Measurements from ENCODE around the gene TACC3.
A peak's percentile ranks its signal among the peaks of the same experiment; 100 is the strongest.

The TACC3 gene

GRCh38 chr4:1792832-1793495, 71.6 kb downstream of the TACC3 start, which contains the start of gene FGFR3:
TSS of gene FGFR3 (plus strand) at chr4:1793293. CDS start at chr4:1793935, 642 bp downstream.
- peak in 1 of 2 donors; percentile 15 for DNase-seq (ENCODE audit: low read depth in 2 of 2)

DNA sequence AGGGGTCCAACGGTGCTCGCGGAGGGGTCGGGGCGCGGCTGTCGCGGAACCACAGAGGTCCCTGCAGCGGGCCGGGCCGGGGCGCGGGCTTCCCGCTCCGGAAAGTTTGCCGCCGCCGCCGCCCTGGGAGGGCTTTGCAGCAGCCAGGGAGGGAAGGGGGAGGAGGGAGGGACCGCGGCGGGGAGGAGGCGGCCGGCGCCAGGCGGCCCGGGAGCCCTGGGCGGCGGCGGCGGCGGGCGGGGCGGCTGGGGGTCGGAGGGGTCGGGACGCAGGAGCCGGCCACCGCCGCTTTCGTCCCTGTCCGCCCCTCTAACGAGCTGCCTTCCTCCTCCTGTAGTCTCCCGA, 72.1 kb downstream of the TACC3 start:
- DNase-seq (ENCODE audit: low read depth in 2 of 2): peak in 1 of 2 donors; percentile 22

- no peak for DNase-seq (ENCODE audit: low read depth in 2 of 2)
These were observed 72.9 kb downstream of the TACC3 start for GRCh38 chr4:1793940-1794808.
